Endometrial microvascular endothelial cells (primary cell): ENCODE data around the gene SCRT2. TPM values are rescaled to one million over a fixed set of nuclear protein-coding genes. Genes with fewer than 3 reads are reported as not detected.
"Not testable (repeated sequence)": the region's sequence is repeated elsewhere in the genome, so short reads cannot be mapped to it uniquely, and the experiment has no call there.

ENCODE experiments used
- in situ Hi-C: cut with HindIII; loops from 2 replicates; pipeline ENCODE4 v1.10.0; 2017; ENCODE audit warnings: low sequenced_read_pairs, low pct_unique_long_range_greater_than_20kb; ENCODE audit errors: inconsistent ontology term
- total RNA-seq: library from RNA; depleted of rRNA; stranded (reverse); fragments of >200 nt; gene quantifications from one replicate; pipeline ENCODE4 v1.2.3, GENCODE V29; 2015; ENCODE audit errors: inconsistent ontology term

The SCRT2 gene
- not detected for total RNA-seq

DNA sequence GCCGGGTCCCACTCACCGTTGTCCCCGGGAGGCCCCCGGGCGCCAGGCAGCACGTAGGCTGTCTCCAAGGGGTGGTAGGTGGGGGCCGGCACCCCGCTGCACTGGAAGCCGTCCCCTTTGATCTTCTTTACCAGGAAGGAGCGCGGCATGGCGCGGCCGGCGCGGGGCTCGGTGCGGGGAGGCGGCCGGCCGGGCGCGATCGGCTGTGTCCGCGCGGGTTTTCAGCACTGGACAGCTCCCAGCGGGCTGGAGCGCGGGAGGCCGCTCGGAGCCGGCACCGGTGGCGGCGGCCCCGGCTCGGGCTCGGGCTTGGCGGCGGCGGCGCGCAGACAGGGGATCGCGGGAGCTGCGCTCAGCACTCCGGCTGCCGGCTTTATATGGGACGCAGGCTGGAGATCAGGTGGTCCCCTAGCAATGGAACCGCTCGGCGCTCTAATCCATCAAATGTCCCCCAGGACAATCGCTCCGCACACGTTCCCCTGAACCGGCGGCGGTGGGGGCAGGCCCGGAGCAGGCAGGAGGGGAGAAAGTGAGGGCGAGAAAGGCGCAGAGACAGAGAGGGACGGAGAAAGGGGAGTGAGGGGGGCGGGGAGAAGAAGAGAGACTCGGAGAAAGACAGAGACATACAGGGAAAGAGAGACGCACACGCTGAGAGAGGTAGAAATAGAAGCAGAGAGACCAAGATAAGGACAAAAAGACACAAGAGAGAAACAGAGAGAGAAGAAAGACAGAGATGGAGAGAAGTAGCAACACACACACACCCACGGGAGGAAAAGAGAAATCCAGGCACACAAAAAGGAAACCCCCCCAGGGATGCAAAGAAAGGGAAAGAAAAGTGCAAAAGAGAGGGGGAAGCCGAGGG is at the start of gene SCRT2:
TSS of gene SCRT2 (minus strand) at position 350 of the 862 bp plus-strand sequence. CDS start at position 149, 201 bp downstream.
- in situ Hi-C loops: no loop called here

DNA sequence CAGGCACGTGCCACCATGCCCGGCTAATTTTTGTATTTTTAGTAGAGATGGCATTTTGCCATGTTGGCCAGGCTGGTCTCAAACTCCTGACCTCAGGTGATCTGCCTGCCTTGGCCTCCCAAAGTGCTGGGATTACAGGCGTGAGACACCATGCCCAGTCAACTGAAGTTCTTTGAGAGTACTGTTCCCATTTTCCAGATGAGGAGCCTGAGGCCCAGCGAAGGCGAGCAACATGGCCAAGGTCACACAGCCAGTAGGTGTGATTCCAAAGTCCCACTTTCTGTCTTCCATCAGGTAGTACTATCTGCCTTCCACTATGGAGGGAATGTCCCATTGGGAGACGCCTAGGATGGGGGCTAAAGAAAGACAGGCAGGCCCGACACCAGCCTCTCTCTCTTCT is 49.2 kb upstream of the SCRT2 start:
- in situ Hi-C loops: not testable (repeated sequence)

DNA sequence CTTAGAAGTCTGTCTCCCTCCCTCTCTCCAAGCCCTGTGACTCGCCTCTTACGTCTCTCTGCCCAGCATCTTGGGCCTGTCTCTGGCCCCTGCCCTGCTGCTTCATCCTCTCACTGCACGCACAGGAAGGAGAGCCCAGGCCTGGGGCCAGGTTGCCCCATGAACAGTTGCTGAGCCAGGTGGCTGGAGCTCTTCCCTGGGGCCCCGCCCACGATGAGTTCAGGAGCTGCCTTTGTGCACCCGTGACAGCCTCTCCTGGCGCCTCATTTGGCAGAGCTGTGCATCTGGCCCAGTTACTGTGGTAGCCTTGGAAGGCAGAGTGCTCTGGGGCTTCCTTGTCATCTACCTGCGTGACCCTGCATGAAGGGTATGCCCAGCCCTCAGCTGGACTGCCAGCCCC is 48.2 kb upstream of the SCRT2 start:
- in situ Hi-C loops: no loop called here

DNA sequence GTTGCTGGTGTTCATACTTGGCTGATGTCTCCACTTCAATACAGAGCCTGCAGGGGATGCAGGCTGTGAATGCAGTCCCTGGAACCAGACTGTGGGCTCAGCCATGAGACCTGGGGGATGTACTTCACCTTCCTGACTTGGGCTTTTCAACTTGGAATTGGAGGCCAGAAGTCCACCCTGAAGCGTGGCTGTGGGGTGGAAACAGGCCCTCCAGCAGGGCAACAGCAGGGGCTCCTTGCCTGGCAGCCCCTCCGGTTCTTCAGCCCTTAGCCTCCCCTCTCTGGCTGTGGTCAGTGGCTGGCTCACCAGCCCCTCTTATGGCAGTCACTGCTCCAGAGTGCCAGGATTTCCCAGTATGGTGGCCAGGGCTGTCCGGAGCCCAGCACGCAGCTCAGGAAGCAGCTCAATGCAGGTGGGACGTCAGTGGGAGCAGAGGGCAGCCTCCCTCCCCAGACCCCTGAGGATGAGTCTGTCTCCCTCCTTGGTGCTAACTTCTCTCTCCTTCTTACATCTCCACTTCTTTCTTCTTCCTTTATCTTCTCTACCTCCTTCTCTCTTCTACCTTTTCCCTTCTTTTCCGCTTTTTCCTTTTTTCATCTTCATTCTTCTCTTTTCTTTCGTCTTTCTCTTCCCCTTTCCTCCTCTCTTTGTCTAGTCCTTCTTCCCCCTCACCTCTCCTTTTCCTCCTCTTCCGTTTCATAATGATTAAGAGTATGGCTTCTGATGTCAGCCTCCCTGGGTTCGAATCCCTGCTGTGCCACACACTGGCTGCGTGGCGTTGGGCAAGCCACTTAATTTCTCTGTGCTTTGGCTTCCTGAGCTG is 47.4 kb upstream of the SCRT2 start:
- in situ Hi-C loops: no loop called here

DNA sequence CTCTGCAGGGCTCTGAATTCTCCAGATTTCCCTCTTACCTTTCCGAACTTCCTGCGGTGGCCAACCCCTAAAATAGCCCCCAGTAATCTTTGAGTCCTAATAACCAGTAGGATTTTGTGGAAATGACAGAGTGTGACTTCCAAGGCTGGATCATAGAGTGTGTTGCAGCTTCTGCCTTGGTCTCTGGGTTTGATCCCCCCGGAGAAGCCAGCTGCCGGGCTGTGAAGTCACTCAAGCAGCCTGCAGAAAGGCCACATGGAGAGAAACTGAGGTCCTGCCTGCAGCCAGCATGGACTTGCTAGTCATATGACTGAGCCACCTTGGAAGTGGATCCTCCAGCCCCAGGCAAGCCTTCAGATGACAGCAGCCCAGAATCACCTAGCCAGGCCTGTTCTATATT is 46.3 kb upstream of the SCRT2 start:
- in situ Hi-C loops: no loop called here

DNA sequence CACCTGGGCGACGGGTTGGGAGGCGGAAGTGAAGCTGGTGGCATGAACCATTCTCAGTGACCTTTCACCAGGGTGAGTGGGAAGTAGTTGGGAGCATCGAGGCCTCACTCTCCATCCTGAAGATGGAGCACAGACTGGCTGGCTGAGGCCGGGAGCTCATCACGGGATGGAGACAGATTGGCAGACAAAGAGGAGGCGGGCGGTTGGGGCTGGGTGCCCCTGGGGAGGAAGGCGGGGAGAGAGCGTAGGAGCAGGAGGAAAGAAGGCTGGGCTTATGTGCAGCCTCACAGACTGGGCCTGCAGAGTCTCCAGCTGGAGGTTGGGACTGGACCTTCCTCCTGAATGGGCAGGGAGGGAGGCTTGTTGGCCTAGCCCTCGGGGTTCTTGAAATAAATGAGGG is 44.2 kb upstream of the SCRT2 start:
- in situ Hi-C loops: no loop called here

DNA sequence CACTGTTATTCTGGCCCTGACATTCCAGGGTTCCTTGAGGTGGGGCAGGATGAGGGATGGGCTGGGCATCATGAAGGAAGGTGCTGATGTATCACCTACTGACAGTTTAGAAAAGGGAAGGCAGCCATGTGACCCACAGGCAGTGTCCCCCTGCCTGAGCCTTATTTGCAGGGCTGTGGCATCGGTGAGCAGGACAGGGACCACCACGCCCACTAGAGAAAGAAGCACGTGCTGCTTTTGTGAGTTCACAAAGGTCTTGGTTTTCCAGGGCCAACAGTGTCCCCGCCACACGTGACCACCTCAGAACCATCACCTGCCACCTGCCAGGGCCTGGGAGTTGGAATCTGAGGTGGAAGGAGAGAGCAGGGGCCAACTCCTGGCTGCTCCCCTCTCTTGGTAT is 43.5 kb upstream of the SCRT2 start:
- in situ Hi-C loops: no loop called here

DNA sequence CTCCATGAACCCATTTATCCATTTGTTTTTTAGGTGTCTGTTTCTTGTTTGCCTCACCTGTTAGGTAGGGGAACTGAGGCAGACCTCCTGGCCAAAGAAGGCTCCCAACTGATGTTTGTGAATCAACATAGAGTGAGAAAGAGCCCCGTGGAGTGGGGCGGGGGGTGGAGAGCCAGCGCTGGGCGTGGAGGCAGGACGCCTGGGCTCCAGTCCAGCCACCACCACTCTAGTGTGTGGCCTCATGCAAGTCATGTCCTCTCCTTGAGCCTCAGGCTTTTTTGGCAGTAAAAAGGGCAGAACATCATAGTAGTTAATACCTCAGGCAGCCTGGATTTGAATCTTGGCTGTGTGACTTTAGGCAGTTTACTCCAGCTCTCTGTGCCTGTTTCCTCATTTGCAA is 42.2 kb upstream of the SCRT2 start:
- in situ Hi-C loops: no loop called here

DNA sequence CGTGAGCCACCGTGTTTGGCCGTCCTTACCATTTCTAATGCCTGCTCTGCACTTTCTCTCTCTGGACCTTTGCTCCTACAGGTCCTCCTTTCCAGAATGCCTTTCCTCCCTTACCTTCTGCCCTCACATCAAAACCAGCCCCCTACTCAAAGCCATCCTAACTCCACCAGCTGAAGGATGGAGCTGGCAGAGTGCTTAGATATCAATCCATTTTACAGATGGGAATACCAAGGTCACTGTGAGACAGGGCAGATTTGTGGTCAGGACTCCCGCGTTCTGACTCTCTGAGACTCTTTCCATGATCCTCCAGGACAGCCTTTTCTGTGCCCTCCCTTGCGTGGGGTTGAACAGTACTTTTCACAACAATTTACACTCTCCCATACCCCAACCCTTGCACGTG is 41.7 kb upstream of the SCRT2 start:
- in situ Hi-C loops: no loop called here

DNA sequence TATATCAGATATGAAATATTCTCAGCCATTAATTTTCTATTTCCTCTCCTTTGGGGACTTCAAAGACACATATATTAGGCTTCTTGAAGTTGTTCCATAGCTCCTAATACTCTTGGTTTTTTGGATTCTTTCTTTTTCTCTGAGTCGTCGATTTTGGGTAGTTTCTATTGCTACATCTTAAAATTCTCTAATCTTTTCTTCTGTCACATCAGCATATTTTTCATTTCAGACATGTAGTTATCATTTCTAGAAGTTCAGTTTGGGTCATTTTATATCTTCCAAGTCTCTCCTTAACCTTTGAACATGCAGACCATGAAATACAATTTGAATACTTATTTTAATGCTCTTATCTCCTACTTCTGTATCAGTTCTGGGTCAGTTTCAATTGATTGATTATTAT is 38.9 kb upstream of the SCRT2 start:
- in situ Hi-C loops: no loop called here

DNA sequence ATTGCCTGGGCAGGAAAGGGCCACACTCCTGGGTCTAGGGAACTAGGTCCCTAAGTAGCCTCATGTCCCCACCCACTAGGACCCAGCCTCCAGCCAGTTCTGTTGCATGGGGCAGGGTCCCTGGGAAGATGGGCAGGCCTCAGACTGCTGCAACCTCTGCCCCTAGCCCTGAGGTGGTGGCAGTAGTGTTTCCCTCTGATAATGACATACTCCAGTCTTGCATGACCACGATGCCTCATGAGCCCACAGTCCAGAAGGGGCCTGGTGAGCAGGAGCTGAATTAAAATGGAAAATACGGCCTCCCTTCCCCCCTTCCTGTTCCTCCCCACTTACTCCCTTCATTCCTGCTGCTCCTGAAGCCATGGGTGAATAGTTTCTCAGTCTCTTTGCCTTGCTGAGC is 36.0 kb upstream of the SCRT2 start:
- in situ Hi-C loops: no loop called here

DNA sequence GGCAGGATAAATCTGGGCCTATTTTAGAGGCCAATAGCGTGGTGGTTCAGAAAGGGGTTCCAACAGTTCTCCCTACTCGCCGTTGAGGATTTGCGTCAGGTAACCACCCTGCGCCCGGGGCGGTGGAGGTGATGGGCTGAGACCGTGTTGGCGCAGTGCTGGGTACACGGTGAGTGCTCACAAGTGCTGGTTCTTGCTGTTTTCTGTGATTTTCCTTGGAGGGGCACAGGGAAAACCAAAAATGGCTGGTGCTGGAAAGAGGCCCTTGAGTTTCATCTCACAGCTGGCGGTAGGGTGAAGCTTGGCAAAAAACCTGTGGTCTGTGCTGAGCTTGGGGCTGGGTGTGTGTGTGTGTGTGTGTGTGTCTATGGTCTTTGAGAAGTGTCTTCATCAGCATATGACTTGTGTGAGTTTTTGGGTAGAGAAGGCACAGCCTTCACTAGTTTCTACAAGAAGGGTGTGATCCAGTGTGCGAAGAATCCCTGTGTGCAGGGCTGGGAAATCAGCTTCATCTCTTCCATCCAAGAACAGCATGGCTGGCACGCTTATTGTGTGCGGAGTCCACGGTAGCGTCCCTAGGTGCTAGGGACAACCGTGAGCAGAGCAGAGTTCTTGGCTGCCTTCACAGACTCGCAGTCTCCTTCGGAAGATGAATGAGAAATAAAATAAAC is 35.3 kb upstream of the SCRT2 start:
- in situ Hi-C loops: no loop called here

DNA sequence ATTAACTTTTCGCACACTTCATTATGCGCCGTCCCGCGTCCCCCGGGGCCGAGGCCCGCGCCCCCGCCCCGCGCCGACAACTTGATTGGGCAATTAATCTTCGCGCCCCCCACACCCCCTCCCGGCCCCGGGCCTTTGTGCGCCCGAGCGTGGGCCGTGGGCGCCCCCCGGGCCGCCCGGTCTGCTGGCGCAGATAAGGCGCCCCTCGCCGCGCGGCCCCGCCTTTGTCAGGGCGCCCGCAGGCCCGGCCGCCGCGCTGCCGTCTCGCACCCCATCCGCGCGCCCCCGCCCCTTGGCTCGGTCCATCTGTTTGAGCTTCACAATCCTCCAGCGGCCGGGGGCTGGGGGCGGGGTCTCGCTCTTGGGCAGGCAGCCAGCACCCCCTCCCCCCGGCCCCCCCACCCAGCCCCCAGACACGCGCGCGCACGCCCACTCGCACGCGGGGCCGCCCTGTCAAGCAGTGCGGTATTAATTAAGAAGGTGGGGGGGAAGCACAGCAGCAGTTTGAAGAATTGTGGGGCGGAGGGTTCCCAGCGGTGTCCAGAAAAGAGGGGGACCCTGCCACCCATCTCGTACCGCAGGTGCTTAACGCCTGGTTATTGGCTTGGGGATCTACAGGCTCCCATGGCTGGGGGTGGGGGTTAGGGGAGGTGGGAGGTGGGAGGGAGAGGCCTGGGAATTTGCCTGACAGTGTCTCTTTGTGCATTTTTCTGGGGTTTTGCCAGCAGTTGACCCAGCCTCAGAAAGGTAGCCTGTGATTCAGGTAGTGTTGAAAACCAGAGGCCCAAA is 34.6 kb upstream of the SCRT2 start:
- in situ Hi-C loops: no loop called here

DNA sequence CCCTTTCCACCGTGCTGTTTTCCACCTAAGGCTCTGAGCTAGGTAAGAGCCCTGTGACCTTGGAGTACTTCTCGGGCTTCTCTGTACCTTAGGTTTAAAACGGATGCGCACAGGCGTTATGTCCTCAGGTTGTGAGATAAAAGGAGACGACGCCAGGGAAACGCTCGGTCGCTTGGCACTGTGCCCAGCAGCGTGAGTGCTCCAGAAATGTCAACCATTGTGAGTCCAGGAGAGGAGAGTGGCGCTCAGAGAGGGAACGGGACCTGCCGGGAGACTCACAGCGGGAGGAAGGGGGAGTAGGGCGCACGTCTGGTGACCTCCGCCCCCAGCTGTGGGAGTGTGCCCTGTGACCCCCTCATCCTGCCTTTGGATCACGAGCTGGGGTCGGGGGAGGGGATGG is 33.8 kb upstream of the SCRT2 start:
- in situ Hi-C loops: no loop called here

DNA sequence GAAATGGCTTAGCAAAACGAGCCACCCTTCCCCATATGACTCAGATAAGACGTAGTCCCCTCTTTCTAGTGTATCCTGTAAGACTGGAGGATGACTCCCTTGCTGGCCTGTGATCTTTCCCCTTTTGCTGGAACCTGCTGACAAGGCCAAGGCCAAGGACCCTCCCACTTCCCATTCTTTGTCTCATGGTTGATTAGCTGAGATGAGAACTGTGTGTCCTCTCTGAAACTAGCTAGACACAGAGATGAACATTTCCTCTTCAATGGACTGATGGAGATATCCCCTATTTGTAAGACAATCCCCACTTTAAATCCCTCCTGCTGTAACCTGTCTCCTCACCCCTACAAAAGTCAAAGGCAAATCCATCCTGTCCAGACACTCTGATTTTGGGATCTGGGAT is 33.4 kb upstream of the SCRT2 start:
- in situ Hi-C loops: no loop called here

DNA sequence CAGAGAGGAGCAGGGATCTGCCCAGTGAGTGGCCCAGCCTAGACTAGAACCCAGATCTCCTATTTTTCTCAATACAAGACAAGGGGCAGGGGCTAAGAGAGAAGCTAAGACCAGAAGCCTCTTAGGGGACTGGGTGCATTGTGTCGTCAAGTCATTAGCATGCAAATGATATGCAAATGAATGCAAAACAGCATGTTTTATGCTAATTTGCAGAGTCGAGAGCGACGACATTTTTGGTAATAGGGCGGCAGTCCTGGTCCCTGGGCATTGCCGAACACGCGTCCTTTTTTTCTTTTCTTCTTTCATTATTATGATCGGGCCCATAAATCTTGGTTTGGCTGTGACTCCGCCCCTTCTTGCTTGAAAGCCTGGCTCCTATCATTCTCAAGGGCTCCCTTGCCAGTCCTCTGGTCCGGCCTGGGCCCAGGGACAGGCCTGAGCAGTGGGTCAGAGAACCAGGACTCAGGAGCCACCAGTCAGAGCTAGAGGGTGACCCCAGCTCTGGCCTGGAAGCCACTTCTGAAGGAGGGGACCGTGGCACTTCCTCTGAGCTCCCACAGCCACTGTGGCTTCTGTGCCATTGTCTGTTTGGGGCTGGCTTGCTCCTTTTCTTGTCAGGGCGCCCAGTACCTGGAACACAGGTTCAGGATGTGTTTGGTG is 32.0 kb upstream of the SCRT2 start:
- in situ Hi-C loops: no loop called here

DNA sequence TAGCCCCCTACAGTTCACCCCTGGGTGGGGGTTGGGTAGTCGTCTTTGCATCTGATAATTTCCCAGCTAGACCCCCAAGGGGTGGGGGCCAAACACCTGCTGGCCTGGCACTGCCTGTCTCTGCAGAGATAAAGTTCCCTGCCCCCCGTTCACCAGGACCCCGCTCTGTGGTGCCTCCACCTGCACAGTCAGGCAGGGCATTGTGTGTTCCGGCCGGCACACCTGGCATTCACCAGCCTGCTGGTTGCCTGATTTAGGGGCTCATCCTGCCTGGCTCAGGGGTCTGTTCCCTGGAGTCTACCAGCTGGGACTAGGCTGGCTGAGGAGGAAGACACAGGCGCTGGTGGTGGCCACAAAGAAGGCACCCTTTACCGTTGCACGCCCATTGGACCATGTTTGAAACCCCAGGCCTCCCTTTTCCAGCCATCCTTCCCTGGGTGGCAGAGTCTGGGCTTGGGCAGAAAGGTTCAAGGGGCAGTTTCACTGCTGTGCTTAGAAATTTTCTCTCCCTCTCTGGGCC is 30.8 kb upstream of the SCRT2 start:
- in situ Hi-C loops: no loop called here

DNA sequence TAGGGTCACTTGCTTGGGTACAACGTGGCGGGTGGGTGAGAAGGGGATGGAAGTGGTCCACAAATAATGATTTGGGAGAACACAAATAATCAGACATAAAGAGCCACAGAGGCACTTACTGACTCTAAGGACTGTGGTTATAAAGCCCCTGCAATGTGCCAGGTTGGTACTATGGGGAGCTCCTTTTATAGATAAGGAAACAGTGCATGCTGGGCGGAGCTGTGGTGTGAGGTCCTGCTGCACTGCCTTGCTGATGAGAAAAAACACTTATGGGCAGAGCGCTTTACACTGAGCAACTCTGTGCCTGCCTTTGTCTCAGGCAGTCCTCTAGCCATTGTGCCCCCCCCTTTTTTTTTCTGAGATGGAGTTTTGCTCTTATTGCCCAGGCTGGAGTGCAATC is 29.1 kb upstream of the SCRT2 start:
- in situ Hi-C loops: no loop called here
